Effector CD4-positive, alpha-beta T cell (primary cell): ENCODE data around the gene ARHGEF1.
A peak's percentile ranks its signal among the peaks of the same experiment; 100 is the strongest.
"Not testable (repeated sequence)": the region's sequence is repeated elsewhere in the genome, so short reads cannot be mapped to it uniquely, and the experiment has no call there.

Source experiments
- DNase-seq: peaks from one replicate; pipeline ENCODE4 v3.0.0-alpha.2; 2020

The ARHGEF1 gene

DNA sequence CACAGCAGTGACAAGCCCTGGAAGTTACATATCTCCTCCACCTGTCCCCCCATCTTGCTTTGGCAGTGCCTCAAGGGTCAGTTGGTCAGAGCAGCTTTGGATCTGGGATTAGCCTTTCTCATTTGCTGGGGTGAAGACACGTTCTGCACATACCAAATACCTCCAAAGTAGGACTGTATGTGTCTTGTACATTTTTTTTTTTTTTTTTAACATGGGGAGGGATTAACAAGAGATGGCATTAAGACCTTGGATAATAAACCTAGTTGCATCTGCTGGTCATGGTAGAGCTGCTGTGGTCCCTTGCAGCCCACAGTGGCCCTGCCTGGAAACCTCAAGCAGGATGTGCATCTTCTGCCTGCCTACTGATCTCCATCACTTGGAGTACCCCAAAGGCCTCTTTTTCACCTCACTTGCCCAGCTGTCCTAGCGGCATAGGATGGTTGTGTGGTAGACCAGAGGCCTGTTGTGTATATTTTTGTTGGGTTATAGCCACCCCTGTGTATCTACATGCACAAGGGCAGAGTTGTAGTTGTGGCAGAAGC is 20.5 kb upstream of the ARHGEF1 start:
- DNase-seq: no peak

DNA sequence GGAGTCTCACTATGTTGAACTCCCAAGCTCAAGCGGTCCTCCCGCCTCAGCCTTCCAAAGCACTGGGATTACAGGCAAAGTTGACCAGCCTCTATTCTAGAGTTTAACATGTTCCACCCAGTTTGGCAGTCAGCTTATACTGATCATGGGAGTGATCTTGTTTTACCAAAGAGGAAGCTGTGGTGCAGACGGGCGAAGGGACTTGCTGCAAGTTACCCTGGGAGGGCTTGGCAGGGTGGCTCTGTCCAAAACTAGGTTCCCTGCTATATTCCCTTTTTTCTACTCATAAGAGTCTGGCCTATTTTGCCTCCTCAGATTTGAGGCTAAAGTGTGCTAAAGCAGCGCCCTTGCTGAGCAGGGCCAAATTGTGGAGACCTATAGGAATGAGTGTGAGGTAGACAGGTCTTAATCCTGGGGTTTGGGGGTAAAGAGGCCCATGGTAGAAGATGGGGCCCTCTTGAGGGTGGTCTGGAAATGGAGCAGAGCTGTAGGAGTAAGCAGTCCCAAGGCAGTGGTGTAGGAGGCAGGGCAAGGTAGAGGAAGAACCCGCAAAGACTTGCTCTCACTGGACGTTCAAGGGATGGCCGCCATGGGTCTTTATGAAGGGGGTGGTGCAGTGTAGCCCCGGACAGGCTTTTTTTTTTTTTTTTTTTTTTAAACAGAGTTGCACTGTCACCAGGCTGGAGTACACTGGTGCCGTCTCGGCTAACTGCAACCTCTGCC is 19.6 kb upstream of the ARHGEF1 start:
- DNase-seq: no peak

DNA sequence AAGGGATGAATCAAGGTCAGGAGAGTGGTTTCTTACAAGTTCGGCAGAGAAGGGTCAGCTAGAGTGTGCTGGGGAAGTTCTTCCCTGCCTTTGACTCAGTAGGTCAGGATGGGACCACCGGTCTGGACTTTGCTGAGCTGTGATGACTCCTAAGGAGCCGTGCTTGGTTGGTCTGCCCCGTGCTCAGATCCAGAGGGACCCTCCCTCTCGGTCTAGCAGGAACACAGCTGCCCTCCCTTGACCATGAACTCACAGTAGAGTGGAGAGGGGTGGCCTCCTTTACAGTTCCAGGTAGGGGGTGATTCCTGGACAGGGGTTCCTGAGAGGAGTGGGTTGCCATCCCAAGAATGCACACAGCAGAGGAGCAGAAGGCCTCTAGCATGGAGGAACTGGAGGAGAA is 18.6 kb upstream of the ARHGEF1 start:
- DNase-seq: no peak

DNA sequence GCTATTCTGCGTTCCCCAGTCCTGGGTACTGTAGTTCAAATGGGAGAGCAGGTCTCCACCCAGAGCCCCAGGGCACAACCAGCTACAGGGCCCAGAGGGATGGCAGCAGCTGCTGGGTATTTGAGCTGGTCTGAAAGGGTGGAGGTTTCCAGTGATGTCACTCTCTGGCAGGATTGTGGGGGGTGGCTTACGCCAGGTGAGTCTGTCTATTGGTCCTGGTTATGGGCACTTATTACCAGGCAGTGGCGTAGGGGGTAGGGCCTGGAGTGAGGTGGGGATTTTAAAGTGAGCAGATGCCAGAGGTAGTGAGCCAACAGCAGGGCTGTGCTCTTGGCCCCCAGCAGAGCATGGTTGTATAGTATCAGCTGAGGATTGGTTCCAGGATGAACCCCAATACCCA is 16.7 kb upstream of the ARHGEF1 start:
- DNase-seq: no peak

DNA sequence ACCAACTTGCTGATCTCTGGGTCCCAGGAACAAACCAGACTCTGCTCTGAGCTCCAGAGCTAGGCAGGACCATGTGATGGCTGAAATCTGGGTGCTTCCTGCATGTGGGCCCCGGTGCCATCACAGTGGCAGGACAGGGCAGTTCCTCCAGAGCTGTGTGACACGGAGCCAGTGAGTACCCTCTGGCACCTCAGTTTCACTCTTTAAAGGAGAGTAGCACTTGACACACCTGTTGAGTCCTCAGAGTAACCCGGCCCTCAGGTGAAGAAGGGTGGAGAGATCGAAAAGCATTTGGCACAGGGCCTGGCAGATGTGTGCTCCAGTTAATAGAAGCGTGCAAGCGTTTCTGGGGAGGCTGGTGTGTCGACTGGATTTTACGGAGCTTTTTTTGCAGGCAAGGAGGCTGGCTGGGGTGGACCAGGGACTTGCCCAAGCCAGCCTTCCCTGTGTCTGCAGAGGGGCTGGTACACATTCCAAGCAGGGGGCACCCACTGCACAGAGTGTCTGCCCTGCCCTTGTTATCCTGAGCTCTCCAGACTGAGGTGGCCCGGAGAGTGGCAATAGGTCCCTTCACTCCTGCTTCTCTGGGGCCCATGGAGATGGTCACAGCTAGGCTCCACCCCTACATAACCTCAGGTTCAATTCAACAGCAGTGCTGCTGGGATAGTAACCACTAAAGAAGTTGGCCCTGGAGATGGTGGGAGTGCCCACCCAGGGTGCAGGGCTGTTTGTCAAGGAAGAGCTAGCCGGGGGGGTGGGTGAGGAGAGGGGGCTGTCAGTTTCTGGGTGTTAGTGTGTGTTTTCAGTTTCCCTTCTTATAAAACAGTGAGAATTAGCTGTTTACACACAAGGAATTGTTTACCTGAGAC is 14.6 kb upstream of the ARHGEF1 start:
- DNase-seq: no peak

DNA sequence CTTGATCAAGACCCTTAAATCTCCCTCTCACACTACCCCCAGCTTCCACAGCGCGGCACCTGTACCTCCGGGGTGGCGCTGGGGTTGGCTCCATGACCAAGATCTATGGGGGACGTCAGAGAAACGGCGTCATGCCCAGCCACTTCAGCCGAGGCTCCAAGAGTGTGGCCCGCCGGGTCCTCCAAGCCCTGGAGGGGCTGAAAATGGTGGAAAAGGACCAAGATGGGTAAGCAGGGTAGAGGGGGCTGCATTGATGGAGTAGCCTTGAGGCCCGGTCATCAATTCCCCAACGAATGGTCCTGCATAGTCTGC is 14.0 kb upstream of the ARHGEF1 start:
- no peak for DNase-seq

DNA sequence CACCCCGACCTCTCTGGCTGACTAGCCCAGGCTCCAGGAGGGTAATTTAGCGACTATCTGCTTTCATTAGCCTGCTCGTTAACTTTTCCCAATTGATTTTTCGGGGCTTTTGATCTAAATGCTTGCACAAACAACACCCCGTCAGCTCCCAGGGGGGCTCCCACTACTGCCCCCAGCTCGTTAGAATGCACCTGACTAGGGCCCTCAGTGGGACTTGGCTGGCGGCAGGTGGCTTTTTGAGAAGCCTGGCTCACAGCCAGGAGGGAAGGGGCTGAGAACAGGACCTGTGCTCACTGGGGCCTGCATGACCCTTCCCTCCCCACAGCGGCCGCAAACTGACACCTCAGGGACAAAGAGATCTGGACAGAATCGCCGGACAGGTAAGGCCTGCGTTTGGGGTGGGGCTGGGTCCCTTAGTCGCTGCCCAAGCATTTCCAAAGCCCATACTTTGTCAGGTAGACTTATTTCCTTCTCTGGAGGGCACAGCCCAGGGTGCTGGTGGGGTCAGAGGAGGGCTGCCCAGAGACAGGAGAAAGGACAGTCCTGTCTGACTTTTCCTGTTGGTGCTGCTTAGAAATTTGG is 13.5 kb upstream of the ARHGEF1 start:
- no peak for DNase-seq

DNA sequence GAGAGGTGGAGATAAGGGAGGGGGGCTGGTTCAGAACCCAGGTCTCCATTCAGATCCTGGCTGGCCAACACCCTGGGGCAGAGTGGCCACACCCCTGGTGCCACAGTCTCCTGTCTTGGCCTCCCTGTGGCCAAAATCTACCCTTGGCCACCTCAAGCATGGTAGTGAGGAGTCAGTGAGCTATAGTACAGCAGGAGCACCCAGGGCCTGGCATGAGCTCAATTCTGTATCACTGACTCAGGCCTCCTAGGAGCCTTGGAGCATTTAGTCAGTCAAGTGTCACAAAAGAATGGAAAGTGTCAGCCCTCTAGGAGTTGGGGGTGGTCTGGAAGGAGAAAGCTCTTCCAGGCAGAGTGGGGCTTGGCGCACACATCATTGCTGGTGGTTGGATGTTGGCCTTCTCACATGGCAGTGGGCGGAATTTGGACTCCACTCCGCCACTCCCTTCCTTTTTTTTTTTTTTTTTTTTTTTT is 12.5 kb upstream of the ARHGEF1 start:
- DNase-seq: no peak

DNA sequence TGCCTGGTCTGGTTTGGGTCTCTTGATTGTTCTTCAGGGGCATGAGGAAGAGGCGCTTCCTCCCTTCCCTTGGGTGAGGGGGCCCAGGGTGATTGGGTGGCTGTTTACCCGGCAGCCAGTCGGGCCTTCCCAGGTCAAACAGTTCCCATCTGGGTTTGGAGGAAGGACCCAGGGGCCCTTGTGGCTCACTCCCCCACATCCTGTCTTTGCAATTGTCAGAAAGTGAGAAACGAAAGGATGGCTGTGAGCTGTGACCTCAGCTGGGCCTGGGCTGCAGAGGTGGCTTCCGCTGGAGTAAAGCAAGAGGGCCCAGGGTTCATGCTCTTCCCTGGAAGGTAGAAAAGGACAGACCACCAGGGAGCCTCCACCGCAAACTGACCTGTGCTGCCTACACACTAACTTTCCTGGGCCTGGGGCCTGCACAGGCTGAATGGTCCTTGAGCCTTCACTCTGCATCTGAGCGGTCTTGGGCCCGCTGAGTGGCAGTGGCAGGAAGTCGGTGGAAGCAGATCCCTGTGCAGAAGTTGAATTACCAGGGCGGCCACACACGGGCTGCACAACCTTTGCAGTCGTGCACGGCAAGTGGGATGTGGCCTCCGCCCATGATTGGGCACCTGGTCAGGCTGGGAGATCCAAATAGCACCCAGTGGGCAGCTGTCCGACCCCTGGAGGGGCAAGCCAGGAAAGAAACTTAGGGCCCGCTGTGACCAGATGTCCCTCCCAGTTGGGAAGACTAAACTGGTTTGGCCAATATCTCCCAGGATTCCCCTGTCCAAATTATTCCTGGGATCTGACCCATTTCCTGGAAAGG is 11.2 kb upstream of the ARHGEF1 start:
- DNase-seq: peak; percentile 47

DNA sequence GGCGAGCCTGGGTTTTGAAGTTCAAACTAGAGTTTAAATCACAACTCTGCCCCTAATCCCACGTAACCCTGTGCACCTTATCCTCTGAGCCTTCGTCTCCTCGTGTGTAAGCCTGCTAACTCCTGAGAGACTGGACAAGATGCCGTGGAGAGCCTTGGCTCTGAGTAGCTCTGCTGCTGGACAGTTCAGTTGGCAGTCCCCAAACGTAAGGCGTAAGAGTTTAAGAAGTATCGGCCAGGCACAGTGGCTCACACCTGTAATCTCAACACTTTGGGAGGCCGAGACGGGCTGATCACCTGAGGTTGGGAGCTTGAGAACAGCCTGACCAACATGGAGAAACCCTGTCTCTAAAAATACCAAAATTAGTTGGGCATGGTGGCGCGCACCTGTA is 10.6 kb upstream of the ARHGEF1 start:
- DNase-seq: no peak

DNA sequence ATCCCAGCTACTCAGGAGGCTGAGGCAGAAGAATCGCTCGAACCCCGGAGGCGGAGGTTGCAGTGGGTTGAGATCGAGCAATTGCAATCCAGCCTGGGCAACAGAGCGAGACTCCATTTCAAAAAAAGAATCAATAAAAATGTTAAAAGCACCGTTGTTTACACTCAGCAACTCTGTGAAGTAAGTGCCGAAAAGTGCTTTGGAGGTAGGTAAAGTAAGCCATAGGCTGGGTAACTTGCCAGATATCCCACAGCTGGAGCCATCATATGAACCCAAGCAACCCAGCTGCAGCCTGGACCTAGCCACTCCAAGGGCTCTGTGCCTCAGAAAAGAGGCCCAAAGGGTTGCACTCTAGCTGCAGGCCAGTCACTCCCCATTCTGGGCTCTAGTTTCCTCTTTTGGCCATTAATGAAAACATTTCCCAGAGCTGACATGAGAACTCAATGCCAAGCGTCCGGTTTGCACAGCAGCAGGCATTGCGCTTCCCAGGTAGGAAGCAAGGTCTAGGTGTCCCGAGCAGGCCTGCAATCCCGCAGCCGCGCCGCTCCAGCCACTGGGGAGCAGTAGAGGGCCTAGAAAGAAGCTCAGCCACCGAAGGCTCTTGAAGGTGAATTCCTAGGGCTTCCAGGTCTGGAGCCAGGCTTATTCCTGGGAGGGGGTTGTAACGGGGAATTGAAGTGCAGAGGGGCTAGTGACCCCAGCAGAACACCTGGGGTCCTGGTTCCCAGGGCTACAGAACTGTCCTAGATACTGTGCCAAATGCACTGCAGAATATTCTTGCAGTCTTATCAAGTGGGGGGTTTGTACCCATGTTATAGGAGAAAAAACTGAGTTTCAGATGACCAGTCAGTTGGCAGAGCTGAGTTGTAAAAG is 10.0 kb upstream of the ARHGEF1 start:
- peak; percentile 64 for DNase-seq

DNA sequence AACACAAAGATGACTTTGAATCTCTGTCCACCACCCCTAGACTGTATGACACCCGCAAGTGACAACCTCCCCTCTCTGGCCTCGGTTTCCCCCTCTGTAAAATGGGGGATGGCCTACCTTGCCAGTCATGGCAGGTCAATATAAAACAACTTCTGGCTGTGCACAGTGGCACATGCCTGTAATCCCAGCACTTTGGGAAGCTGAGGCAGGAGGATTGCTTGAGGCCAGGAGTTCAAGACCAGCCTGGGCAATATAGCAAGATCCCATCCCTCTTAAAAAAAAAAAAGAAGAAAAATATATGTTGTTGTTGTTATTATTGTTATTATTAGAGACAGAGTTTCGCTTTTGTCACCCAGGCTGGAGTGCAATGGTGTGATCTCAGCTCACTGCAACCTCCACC is 7.0 kb upstream of the ARHGEF1 start:
- DNase-seq: not testable (repeated sequence)

DNA sequence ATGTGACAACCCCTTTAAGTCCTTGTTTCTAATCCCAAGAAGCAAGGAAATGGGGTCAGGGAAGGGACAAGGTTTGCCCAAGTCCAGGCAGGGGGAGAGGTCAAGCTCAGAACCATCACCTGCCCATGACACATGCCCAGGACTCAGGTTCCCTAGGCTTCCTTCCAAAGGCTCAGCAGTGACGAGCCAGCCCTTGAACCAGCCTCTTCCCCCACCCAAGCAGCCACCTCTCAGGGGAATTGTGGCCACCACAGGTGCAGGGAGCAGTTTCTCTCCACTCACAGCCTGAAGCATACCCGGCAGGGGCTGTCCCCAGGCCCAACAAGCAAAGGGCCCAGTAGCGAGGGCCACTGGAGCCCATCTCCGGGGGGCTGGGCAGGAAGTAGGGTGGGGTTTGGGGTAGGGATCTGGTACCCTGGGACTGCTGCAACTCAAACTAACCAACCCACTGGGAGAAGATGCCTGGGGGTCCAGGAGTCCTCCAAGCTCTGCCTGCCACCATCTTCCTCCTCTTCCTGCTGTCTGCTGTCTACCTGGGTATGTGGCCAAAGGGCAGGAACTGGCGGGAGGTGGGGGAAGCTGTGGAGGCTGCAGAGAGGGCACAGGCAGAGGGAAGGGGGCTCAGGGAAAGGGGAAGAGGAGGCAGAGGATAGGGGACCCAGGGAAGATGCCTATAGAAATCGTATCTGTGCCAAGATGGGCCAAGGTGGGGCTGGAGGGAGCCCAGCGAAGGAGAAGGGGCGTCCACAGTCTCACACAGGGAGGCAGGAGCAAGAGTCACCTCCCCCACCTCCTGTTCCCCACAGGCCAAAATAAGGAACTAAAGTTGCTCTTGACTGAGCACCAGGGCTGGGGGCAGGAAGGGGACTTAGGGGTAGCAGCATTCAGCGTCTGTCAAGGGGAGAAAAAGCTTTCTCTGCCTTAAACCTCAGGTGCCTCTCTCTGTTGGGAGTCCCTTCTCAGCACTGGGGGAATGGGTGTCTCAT is 5.8 kb upstream of the ARHGEF1 start, which contains the start of gene CD79A:
CD79A (plus strand) TSS at position 433 of the 986 bp plus-strand sequence; CDS start at position 459, 26 bp downstream.
- DNase-seq: no peak

DNA sequence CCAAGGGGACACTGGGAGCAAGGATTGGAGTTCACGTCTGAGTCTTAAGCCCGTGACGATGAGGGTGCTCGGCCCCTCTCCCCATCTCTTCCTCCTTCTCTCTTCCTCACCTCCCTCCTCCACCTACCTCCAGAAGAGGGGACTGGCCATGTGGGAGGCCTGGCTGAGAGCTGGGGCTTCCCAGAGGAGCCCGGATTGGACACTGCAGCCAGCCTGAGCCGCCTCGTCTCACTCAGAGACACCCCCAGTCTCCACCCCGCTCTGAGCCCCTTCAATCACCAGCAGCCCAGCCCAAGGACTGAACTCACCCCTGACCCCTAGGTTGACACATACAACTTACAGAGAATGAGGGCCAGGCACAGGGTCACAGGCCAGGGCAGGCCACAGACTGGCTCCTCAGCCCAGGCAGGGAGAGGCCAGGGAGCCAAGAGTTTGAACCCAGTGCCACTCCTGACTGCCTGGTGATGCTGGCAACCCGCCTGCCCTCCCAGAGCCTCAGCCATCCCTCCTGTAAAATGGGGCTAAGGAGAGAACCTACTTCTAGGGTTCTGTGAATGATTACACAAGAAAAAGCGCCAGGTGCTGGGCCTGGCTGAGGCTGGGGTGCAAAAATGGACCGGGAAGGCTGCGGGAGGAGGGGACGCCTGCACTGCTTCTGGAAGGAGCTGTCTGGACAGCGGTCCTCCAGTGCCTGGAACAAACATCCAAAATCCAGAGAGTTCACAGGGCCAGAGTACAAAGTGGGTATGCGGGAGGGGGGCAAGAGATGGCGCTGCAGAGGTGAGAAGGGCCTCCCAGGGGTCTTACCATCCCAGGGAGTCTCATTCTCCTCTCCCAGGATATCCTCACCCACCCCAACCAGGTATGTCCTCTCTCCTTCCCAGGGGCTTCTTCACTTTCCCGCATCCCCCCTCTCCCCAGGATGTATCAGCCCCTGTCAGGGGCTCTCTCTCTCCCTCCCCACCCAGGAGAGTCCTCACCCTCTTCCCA is 4.8 kb upstream of the ARHGEF1 start:
- DNase-seq: no peak

DNA sequence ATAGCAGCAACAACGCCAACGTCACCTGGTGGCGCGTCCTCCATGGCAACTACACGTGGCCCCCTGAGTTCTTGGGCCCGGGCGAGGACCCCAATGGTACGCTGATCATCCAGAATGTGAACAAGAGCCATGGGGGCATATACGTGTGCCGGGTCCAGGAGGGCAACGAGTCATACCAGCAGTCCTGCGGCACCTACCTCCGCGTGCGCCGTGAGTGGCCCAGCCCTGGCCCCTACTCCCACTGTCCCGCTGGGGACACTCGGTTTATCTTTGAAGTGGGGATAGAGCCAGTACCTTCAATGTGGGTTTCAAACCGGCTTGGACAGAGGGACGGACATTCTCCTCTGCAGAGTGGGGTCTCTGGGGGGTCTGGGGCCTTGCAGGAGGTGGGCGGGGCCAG is 3.9 kb upstream of the ARHGEF1 start:
- no peak for DNase-seq

DNA sequence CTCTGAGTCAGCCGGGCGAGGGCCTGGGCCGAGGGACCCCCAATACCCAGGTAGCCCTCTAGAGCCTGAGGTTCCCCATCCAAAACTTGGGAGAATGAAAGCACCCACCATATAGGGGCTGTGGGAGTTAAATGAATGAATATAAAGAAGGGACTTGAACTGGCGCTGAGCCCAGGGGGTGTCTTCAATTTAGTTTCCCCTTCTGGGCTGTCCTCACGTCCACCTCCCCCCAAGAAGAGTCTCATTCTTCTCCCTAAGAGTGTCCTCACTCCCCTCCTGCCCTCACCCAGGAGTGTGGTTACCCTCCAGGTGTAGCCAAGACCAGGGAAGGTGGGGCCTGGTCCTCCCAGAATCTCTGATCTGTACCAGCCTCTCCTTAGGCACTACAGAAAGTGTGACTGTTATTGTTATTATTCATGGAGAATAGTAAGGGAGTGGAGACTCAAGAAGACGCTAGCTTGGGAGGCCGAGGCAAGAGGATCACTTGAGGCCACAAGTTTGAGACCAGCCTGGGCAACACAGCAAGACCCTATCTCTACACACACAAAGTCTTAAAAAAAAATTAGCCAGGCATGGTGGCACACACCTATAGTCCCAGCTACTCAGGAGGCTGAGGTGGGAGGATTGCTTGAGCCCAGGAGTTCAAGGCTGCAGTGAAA is 3.2 kb upstream of the ARHGEF1 start:
- no peak for DNase-seq

DNA sequence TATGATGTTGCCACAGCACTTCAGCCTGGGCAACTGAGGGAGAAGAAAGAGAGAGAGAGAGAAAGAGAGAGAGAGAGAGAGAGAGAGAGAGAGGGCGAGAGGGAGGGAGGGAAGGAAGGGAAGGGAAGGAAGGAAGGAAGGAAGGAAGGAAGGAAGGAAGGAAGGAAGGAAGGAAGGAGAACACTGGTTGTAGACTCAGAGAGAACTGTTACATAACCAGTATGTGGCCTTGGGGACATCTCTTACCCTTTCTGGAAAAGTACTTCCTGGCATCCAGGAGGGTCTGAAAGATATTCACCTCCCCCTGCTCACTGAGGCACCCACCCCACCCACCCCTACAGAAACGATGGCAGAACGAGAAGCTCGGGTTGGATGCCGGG is 2.7 kb upstream of the ARHGEF1 start:
- DNase-seq: no peak

DNA sequence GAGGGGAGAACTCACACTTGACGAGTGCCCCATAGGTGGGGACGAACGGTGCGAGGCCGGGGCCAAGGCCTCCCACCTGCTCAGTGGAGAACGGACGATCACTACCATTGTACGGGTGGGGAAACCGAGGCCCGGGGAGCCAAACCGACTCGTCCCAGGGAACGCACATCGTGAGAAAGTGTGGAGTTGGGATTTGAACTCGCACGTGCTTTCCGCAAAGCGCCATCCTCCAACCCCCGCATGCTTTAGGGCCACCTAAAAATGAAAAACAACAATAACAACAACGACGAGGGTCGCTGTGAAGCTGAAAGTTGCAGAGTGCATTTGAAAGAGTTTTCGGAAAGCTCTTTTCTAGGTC is 458 bp downstream of the ARHGEF1 start:
- no peak for DNase-seq
